GM12878 (cell line): ENCODE data around the gene WDR31. TPM values are rescaled to one million over a fixed set of nuclear protein-coding genes. Genes with fewer than 3 reads are reported as not detected.

ENCODE experiments used
- CEBPB ChIP-seq, 2 experiments: fragments of 150-350 bp in 1 of 2; IDR thresholded peaks; 2 replicates each; pipeline ENCODE4 v1.6.1; 2012 to 2014; ENCODE audit warnings: low read depth in 2 of 2, low read length in 2 of 2, borderline replicate concordance in 1 of 2, inconsistent platforms in 1 of 2
- CTCF ChIP-seq, 3 experiments: IDR thresholded peaks in 2 of 3; conservative IDR thresholded peaks in 1 of 3; 2 replicates each; pipeline ENCODE4 v1.5.1; 2011; ENCODE audit warnings: low read depth in 3 of 3, low read length in 3 of 3, mild to moderate bottlenecking in 3 of 3, control low read depth in 2 of 3, moderate library complexity in 2 of 3, inconsistent platforms in 1 of 3, mixed read lengths in 1 of 3; ENCODE audit not compliant: control insufficient read depth in 2 of 3, insufficient read depth in 1 of 3; ENCODE audit errors: extremely low read depth in 1 of 3
- ETV6 ChIP-seq, 2 experiments: fragments of 450-650 bp in 1 of 2; IDR thresholded peaks in 1 of 2; conservative IDR thresholded peaks in 1 of 2; 2 replicates each; pipeline ENCODE4 v1.6.1; 2014; ENCODE audit warnings: antibody characterized with exemption in 1 of 2, borderline replicate concordance in 1 of 2, low read depth in 1 of 2, mild to moderate bottlenecking in 1 of 2, moderate library complexity in 1 of 2
- GATAD2B ChIP-seq: fragments of 450-650 bp; conservative IDR thresholded peaks from 2 replicates; pipeline ENCODE4 v1.6.1; 2017; ENCODE audit warnings: low read depth, mild to moderate bottlenecking, moderate library complexity
- IKZF2 ChIP-seq, 2 experiments: fragments of 450-650 bp; IDR thresholded peaks; 2 replicates each; pipeline ENCODE4 v1.6.1; 2017; ENCODE audit warnings: mild to moderate bottlenecking in 2 of 2, moderate library complexity in 2 of 2
- IRF3 ChIP-seq: fragments of 450-650 bp; IDR thresholded peaks from 2 replicates; pipeline ENCODE4 v1.6.1; 2014; ENCODE audit warnings: mild to moderate bottlenecking
- IRF4 ChIP-seq: IDR thresholded peaks from 2 replicates; pipeline ENCODE4 v1.6.1; 2011; ENCODE audit warnings: low read depth, low read length
- KDM1A ChIP-seq: fragments of 200-600 bp; sonication (generic); IDR thresholded peaks from 2 replicates; pipeline ENCODE4 v1.6.1; 2016; ENCODE audit warnings: borderline replicate concordance
- PKNOX1 ChIP-seq: fragments of 450-650 bp; IDR thresholded peaks from 2 replicates; pipeline ENCODE4 v1.6.1; 2016; ENCODE audit warnings: mild to moderate bottlenecking
- RBBP5 ChIP-seq: fragments of 200-600 bp; sonication (generic); conservative IDR thresholded peaks from 2 replicates; pipeline ENCODE4 v1.6.1; 2016
- TCF7 ChIP-seq: IDR thresholded peaks from 2 replicates; pipeline ENCODE4 v1.6.1; 2014; ENCODE audit warnings: antibody characterized with exemption, borderline replicate concordance
- YBX1 ChIP-seq: fragments of 450-650 bp; IDR thresholded peaks from 2 replicates; pipeline ENCODE4 v1.6.1; 2016; ENCODE audit warnings: antibody characterized with exemption
- ZBED1 ChIP-seq: IDR thresholded peaks from 2 replicates; pipeline ENCODE4 v1.6.1; 2016; ENCODE audit warnings: borderline replicate concordance
- ZBTB4 ChIP-seq: fragments of 450-650 bp; formaldehyde crosslinking; IDR thresholded peaks from 2 replicates; pipeline ENCODE4 v1.4.0; 2022; ENCODE audit warnings: mild to moderate bottlenecking, moderate library complexity
- ZNF592 ChIP-seq: fragments of 450-650 bp; IDR thresholded peaks from 2 replicates; pipeline ENCODE4 v1.6.1; 2017; ENCODE audit warnings: mild to moderate bottlenecking, moderate library complexity
- polyA plus RNA-seq, 11 experiments: library from polyadenylated mRNA; depleted of rRNA in 4 of 11; unstranded in 6 of 11; stranded (reverse) in 5 of 11; fragments of >200 nt; fragmentation: Nextera tagmentation in 4 of 11; fragmentation: Illumina TruSeq in 1 of 11; extraction: Ambion mirVana in 4 of 11; extraction: Trizol in 1 of 11; gene quantifications; 1 replicate in 1 of 11; 2 replicates in 10 of 11; pipeline versions ENCODE4 v1.2.1 to v1.2.3, GENCODE V29; 2011 to 2016; ENCODE audit warnings: inconsistent platforms in 2 of 11, missing spikeins in 2 of 11, low read depth in 1 of 11
- total RNA-seq, 4 experiments: library from RNA; depleted of rRNA in 3 of 4; stranded (reverse); fragments of >200 nt in 3 of 4; fragmentation: Illumina TruSeq in 1 of 4; extraction: Trizol in 1 of 4; gene quantifications; 2 replicates each; pipeline versions ENCODE4 v1.2.1 to v1.2.3, GENCODE V29; 2013 to 2021

WDR31 gene
- total and polyA plus RNA-seq, 10 of the 15 experiments (the other 5 are each of a cell fraction or from before 2014, with no cell fraction given): 0.26 to 1.7 (median 0.79) TPM

- TF ChIP-seq CTCF (IDR thresholded peaks at IDR 0.05 in 2 of 3, conservative IDR thresholded peaks at IDR 0.05 in 1 of 3; ENCODE audit: control insufficient read depth in 2 of 3, extremely low read depth in 1 of 3, insufficient read depth in 1 of 3, low read depth in 3 of 3, low read length in 3 of 3) (no peak), IKZF2 (IDR thresholded peaks at IDR 0.05) (peak; percentile 97 to 98), ETV6 (conservative IDR thresholded peaks at IDR 0.05 in 1 of 2, IDR thresholded peaks at IDR 0.05 in 1 of 2; ENCODE audit: borderline replicate concordance in 1 of 2, low read depth in 1 of 2) (peak in 1 of 2 experiments; percentile 76; a peak in 2 of 4 replicates), GATAD2B (peak; percentile 73), IRF3 (no peak), ZBTB4 (CRISPR knock-in tag) (no peak), TCF7 (no peak), RBBP5 (no peak), IRF4 (peak; percentile 93), CEBPB (IDR thresholded peaks at IDR 0.05; ENCODE audit: borderline replicate concordance in 1 of 2, low read depth in 2 of 2, low read length in 2 of 2) (no peak), ZNF592 (no peak), ZBED1 (no peak), KDM1A (no peak), PKNOX1 (peak; percentile 62; the same call in 1 of the 2 replicates), YBX1 (peak; percentile 95)
These were observed 40.8 kb upstream of the WDR31 start (continued) for GRCh38 chr9:113380869-113381378.
